Midbrain (tissue), 1 donor: ENCODE measurements around the gene NR5A2.

Source experiments
- DNase-seq: peaks from one replicate; lab custom pipeline; 2025; lab: John Stamatoyannopoulos, UW

The NR5A2 gene

GRCh38 chr1:200027264-200027823, at the start of gene NR5A2:
TSS of gene NR5A2 (plus strand) at chr1:200027710. CDS start at chr1:200027848, 138 bp downstream.
- no peak for DNase-seq

DNA sequence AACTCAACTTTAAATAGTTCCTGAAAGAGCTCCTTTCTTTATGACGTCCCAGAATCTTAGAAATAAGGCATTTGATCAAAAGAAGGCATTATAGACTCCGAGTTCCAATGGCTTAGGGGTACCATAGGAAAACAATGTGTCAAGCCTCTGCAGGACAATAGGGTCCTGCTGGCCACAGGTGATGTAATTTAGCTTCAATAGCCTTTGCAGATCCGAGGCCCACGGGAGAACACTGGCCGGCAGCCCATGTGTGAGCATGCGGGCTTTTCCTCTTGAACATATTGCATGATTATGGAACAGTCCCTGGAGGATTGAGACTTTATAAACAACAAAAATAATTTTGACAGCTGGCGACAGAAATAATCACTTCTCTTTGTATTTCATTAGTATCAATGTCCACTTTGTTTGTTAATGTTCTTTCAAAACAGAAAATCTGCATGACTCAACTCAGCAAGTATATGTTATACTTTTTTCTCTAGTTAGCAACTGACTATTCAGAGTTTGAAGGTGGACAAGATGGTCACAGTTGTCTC, 49.0 kb upstream of the NR5A2 start:
- no peak for DNase-seq

GRCh38 chr1:199979071-199979470, 48.4 kb upstream of the NR5A2 start:
- DNase-seq = no peak

DNA sequence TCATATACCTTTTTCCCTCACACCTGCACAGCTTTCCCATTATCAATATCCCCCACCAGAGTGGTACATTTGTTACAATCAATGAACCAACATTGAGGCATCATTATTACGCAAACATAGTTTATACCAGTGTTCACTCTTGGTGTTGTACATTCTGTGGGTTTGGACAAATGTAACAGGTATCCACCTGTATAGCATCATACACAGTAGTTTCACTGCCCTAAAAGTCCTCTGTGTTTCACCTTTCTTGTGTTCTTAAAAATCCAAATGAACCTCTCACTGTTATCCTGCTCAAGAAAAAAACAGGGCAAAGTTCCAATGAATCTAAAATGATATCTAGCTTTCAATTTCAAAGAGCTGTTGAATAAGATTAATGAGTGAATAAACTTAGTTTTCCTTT, 45.9 kb upstream of the NR5A2 start:
- no peak for DNase-seq

DNA sequence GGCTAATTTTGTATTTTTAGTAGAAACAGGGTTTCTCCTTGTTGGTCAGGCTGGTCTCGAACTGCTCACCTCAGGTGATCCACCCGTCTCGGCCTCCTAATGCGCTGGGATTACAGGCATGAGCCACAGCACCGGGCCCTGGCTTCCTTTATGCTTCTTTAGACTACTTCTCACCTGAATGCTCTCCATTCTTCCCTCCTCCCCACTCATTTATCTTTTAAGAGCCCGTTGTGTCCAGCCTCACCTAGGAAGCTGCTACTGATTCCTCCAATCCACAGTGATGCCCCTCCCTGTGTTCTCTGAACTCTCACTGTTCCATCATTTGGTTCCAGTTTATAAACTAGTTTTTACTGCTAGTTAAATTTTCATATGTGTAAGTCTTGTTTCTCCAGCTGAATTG, 44.9 kb upstream of the NR5A2 start:
- DNase-seq = no peak

DNA sequence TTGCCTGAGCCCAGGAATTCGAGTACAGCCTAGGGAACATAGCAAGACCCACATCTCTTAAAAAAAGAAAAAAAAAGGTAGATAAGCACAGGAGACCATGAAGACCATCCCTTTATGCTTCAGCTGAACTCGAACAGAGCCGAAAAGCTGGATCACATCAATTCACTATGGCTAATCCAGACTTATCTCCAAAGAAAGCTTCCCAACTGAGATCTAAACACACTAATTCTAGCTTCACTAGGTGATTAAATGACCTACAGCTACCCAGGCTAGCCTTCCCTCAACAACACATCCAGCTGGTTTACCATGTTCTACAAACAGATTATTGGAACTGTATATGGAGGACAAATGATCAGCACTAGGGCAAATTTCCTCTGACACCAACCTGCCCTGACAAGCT, 44.0 kb upstream of the NR5A2 start:
- DNase-seq = no peak

DNA sequence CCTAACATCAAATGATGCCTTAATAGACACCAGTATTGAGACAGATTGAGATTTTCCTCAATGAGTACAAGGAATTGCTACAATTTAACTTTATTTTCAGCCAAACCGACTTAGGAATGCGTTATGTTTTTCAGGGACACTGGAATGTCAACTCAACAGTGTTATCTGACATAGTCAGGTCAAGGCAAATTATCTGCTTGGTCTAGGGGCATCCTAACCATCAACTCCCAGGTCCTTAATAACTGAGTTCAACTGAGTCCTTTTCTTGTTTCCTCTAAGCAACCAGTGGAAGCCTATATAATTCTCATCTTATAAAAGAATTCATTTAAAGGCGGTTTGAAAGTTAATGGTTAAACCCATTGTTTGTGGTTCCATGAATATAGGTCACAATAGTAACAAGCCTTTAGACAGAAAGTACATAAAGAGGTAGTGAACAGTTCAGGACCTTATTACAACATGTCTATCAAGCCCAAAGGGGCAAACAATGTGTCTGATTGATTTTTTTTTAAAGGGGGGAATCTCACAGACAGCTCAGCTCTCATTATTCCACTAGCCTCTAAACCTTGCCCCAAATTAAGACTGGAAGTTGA, 32.3 kb upstream of the NR5A2 start:
- DNase-seq = no peak

DNA sequence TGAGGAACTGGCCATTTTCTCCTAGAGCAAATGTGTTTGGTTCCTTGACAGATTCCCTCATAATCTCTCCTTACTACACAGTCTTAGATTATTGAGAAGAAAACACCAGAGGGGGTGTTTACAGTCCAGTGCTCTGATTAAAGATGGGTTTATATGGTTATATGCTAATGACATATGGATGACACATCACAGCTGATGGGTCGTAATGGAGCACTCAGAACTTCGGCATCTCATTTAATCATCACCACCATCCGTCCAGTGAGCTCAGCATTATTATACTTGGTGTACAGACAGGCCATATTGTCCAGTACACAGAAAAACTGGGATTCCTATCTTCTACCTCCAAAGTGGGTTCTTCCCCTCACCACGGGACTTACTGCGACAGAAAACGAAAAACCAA, 22.3 kb upstream of the NR5A2 start:
- no peak for DNase-seq

DNA sequence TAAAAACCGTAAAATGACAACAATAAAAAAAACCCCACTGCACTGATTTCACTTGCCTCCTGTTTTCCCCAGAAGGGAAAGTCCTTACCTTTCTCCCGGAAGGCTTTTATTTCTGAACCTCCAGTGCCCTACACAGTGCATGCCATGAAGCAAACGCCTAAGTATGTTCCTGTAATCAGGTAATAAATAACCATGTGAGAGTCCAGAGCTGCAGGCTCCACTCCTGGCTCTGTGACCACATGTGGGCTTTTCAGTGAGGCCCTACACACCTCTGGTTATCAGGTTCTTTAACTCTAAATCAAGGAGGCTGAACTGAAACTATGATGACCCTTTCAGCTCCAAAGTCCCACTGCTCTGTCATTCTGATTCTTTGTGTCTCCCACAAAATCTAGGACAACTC, 20.8 kb upstream of the NR5A2 start:
- no peak for DNase-seq

DNA sequence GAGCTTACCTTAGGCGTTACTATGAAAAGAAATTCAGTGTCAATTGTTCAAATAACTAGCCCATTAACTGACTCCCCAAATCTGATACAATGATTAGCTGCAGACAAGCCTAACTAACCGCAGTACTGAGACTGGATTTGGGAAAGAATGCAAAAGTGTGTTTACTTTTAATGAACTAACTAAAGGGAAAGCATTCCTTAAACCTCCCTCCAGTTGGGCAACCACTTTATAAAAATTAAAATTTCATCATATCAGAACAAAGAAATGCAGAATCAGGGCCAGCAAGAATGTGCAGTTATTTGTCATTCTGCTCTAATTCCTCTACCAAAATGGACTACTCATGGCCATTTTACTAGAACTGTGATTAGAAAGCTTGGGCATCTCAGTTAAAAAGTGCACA, 11.7 kb upstream of the NR5A2 start:
- DNase-seq = no peak

GRCh38 chr1:200021577-200022238, 5.8 kb upstream of the NR5A2 start:
- DNase-seq = no peak

DNA sequence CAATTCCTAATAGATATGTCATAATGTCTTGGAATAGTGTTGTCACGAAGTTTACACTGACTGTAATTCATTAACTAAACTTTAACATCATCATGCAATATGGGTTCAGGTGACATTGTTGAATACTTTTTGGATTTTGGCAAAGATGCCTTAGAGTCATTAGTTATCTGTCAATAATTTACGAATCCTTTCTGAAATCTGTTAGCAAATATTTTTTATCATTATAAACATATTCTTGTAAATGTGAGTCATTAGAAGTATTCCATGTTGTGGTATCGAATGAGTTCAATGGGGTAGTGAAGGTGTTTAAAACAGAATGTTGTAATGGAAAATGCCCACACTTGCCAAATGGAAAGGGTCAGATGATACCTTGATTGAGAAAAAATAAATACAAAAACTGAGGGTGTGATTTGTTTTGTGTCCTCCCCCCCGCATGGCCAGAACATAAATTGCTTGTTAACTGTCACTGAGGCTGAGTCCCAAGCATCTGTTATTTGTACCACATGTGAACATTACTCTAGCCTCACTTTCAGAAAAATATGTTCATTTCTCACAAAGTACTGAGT, 5.2 kb upstream of the NR5A2 start:
- no peak for DNase-seq

DNA sequence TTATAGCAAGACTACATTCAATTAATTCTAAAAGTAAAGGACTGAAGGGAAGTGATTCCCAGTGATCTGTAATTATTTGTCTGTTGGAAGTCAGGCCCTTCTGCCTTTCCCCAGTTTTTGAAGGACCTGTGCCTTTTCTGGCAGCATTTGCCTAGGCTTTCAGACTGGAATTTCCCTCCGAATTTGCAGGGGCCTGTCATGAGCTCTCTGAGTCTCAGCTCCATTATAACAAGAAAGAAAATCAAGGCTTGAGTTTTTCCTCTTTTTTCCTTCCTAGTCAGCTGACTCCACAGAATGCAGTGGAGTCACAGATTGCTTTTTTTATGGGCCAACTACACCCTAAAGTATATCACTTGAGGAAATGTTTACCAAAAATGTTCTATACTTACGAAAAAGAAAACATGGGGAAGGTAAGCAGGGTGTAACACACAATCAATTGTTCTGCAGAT, 1.1 kb downstream of the NR5A2 start:
- DNase-seq = no peak

DNA sequence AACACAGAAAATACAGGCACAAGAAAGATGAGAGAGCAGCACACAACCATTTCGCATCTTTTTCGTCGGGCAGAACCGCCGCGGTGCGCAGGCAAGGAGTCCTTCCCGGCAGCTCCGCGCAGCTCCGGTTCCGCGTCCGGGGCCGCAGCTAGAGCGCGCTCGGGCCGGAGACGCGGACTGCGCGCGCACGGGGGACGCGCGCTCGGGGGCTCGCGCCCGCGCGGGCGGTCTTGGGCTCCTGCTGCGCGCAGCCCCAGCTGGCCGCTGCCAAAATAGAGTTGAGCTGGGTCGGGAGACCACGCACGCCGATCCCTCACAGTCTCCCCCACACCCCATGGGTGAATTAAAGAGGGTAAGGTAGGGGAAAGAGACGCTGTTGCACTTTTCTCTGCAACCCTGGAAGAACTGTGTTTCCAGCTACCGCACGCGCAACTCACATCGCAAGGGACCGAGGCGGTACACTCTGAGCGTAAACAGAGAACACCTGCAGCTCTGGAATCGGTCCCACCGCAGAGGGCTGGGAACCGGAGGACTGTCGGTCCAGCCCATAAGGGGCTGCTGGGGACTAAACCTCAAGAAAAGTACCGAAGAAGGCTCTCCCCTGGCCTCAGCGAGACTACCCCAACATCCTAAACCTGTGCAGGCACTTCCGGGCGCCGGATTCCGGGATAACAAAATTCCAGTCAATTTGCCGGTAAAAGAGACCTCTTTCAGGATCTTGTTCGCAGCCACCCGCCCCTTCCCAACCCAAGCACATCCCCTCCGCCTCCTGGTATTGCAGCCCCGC, 1.7 kb downstream of the NR5A2 start:
- DNase-seq = peak; percentile 16

GRCh38 chr1:200029822-200030152, 2.3 kb downstream of the NR5A2 start:
- no peak for DNase-seq

DNA sequence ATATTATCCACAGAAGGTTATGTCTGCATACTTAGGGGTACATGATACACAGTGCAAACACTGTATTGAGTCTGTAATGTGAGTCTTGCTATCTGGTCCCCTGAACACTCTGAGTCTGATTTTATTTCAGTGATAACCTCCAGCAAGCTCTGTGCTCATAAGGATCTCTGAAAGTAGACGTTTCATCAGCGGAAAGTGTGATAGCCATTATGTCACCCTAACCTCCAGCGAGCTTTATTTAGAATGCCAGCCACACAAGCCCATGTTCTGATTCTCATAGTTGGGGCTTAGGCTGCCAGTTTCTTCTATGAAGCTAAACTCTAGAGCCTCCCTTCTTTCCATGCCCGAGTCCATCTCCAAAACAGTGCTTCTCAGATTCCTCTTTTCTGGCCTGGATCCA, 3.3 kb downstream of the NR5A2 start:
- no peak for DNase-seq

- DNase-seq = no peak
Observed at GRCh38 chr1:200033511-200034261, 6.2 kb downstream of the NR5A2 start.

DNA sequence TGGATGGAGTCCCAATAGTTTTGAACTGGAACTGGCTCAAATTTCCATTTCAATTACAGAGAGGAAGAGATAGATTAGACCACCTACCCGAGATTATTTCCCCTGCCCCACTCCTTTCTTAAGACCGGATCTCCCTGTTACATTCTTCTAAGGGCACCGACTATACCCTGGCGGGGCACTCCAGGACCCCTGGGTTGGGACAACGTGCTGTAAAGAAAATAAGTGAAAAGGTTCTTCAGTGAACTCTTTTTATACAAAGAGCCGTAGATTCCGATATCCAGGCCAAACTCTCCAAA, 6.7 kb downstream of the NR5A2 start:
- DNase-seq = no peak

- no peak for DNase-seq
Observed at GRCh38 chr1:200034761-200035396, 7.4 kb downstream of the NR5A2 start.

- DNase-seq = no peak
Observed at GRCh38 chr1:200035397-200035955, 8.0 kb downstream of the NR5A2 start.
